HEK293 (cell line): ENCODE data around the gene HLA-DOB.

Experiments
- BCL11A ChIP-seq: fragments of 450-650 bp; formaldehyde crosslinking; IDR thresholded peaks from 2 replicates; pipeline ENCODE4 v1.5.1; 2016; ENCODE audit warnings: low read depth, missing biosample characterization, missing genetic modification characterization
- IKZF3 ChIP-seq: fragments of 450-650 bp; IDR thresholded peaks from 2 replicates; pipeline ENCODE4 v1.5.0; 2018; ENCODE audit warnings: missing biosample characterization, mild to moderate bottlenecking, missing genetic modification characterization, moderate library complexity
- PATZ1 ChIP-seq: fragments of 450-650 bp; formaldehyde crosslinking; IDR thresholded peaks from 2 replicates; pipeline ENCODE4 v1.5.1; 2016; ENCODE audit warnings: missing biosample characterization, missing genetic modification characterization
- REPIN1 ChIP-seq: fragments of 450-650 bp; formaldehyde crosslinking; IDR thresholded peaks from 2 replicates; pipeline ENCODE4 v1.5.1; 2017; ENCODE audit warnings: missing biosample characterization, missing genetic modification characterization, low read depth
- SALL2 ChIP-seq: fragments of 450-650 bp; formaldehyde crosslinking; IDR thresholded peaks from 2 replicates; pipeline ENCODE4 v1.5.0; 2017; ENCODE audit warnings: missing biosample characterization, mild to moderate bottlenecking, missing genetic modification characterization, borderline replicate concordance
- SP2 ChIP-seq: fragments of 450-650 bp; formaldehyde crosslinking; IDR thresholded peaks from 2 replicates; pipeline ENCODE4 v1.5.1; 2016; ENCODE audit warnings: missing biosample characterization, missing genetic modification characterization
- YY2 ChIP-seq: fragments of 450-650 bp; formaldehyde crosslinking; IDR thresholded peaks from 2 replicates; pipeline ENCODE4 v1.5.1; 2016; ENCODE audit warnings: missing biosample characterization, missing genetic modification characterization
- ZBTB20 ChIP-seq: fragments of 450-650 bp; formaldehyde crosslinking; IDR thresholded peaks from 2 replicates; pipeline ENCODE4 v1.5.1; 2016; ENCODE audit warnings: missing biosample characterization, missing genetic modification characterization
- ZFHX2 ChIP-seq: fragments of 450-650 bp; formaldehyde crosslinking; conservative IDR thresholded peaks from 2 replicates; pipeline ENCODE4 v1.5.1; 2016; ENCODE audit warnings: missing biosample characterization, missing genetic modification characterization
- ZNF140 ChIP-seq: fragments of 450-650 bp; formaldehyde crosslinking; IDR thresholded peaks from 2 replicates; pipeline ENCODE4 v1.5.1; 2016; ENCODE audit warnings: missing biosample characterization, missing genetic modification characterization
- ZNF202 ChIP-seq: fragments of 450-650 bp; formaldehyde crosslinking; IDR thresholded peaks from 2 replicates; pipeline ENCODE4 v1.5.1; 2016; ENCODE audit warnings: missing biosample characterization, missing genetic modification characterization, borderline replicate concordance
- ZNF221 ChIP-seq: fragments of 450-650 bp; formaldehyde crosslinking; IDR thresholded peaks from 2 replicates; pipeline ENCODE4 v1.5.1; 2017; ENCODE audit warnings: missing biosample characterization, missing genetic modification characterization, borderline replicate concordance
- ZNF239 ChIP-seq: fragments of 450-650 bp; formaldehyde crosslinking; IDR thresholded peaks from 2 replicates; pipeline ENCODE4 v1.5.1; 2016; ENCODE audit warnings: missing biosample characterization, missing genetic modification characterization
- ZNF26 ChIP-seq: fragments of 450-650 bp; formaldehyde crosslinking; IDR thresholded peaks from 2 replicates; pipeline ENCODE4 v1.5.1; 2016; ENCODE audit warnings: missing biosample characterization, missing genetic modification characterization
- ZNF324 ChIP-seq: fragments of 450-650 bp; formaldehyde crosslinking; IDR thresholded peaks from 2 replicates; pipeline ENCODE4 v1.5.1; 2016; ENCODE audit warnings: missing biosample characterization, missing genetic modification characterization
- ZNF350 ChIP-seq: fragments of 450-650 bp; formaldehyde crosslinking; IDR thresholded peaks from 2 replicates; pipeline ENCODE4 v1.5.0; 2017; ENCODE audit warnings: missing biosample characterization, mild to moderate bottlenecking, missing genetic modification characterization
- ZNF362 ChIP-seq: fragments of 450-650 bp; formaldehyde crosslinking; IDR thresholded peaks from 2 replicates; pipeline ENCODE4 v1.5.1; 2016; ENCODE audit warnings: missing biosample characterization, missing genetic modification characterization
- ZNF426 ChIP-seq: fragments of 450-650 bp; formaldehyde crosslinking; IDR thresholded peaks from 2 replicates; pipeline ENCODE4 v1.5.1; 2017; ENCODE audit warnings: missing biosample characterization, missing genetic modification characterization, mild to moderate bottlenecking, inconsistent platforms, moderate library complexity
- ZNF473 ChIP-seq: fragments of 450-650 bp; formaldehyde crosslinking; IDR thresholded peaks from 2 replicates; pipeline ENCODE4 v1.5.1; 2017; ENCODE audit warnings: missing biosample characterization, missing genetic modification characterization
- ZNF510 ChIP-seq: fragments of 450-650 bp; formaldehyde crosslinking; IDR thresholded peaks from 2 replicates; pipeline ENCODE4 v1.5.1; 2018; ENCODE audit warnings: mild to moderate bottlenecking, missing genetic modification characterization, missing biosample characterization; ENCODE audit not compliant: insufficient replicate concordance
- ZNF544 ChIP-seq: fragments of 450-650 bp; formaldehyde crosslinking; IDR thresholded peaks from 2 replicates; pipeline ENCODE4 v1.5.0; 2017; ENCODE audit warnings: missing biosample characterization, missing genetic modification characterization
- ZNF561 ChIP-seq: fragments of 450-650 bp; IDR thresholded peaks from 2 replicates; pipeline ENCODE4 v1.5.1; 2018; ENCODE audit warnings: missing biosample characterization, missing genetic modification characterization, borderline replicate concordance
- ZNF571 ChIP-seq: fragments of 450-650 bp; formaldehyde crosslinking; IDR thresholded peaks from 2 replicates; pipeline ENCODE4 v1.5.0; 2017; ENCODE audit warnings: missing biosample characterization, missing genetic modification characterization
- ZNF610 ChIP-seq: fragments of 450-650 bp; formaldehyde crosslinking; IDR thresholded peaks from 2 replicates; pipeline ENCODE4 v1.5.1; 2016; ENCODE audit warnings: missing biosample characterization, missing genetic modification characterization, borderline replicate concordance
- ZNF623 ChIP-seq: fragments of 450-650 bp; formaldehyde crosslinking; IDR thresholded peaks from 2 replicates; pipeline ENCODE4 v1.5.1; 2016; ENCODE audit warnings: missing biosample characterization, missing genetic modification characterization
- ZNF624 ChIP-seq: fragments of 450-650 bp; formaldehyde crosslinking; IDR thresholded peaks from 2 replicates; pipeline ENCODE4 v1.5.1; 2017; ENCODE audit warnings: missing biosample characterization, missing genetic modification characterization
- ZNF626 ChIP-seq: fragments of 450-650 bp; sonication (Bioruptor Pico); formaldehyde crosslinking; IDR thresholded peaks from 2 replicates; pipeline ENCODE4 v1.5.1; 2018; ENCODE audit warnings: missing biosample characterization, missing genetic modification characterization, inconsistent platforms
- ZNF747 ChIP-seq: fragments of 450-650 bp; formaldehyde crosslinking; IDR thresholded peaks from 2 replicates; pipeline ENCODE4 v1.5.1; 2016; ENCODE audit warnings: missing biosample characterization, missing genetic modification characterization
- ZNF791 ChIP-seq: fragments of 450-650 bp; formaldehyde crosslinking; IDR thresholded peaks from 2 replicates; pipeline ENCODE4 v1.5.1; 2016; ENCODE audit warnings: missing biosample characterization, missing genetic modification characterization
- ZNF792 ChIP-seq: fragments of 450-650 bp; formaldehyde crosslinking; IDR thresholded peaks from 2 replicates; pipeline ENCODE4 v1.5.1; 2016; ENCODE audit warnings: missing biosample characterization, missing genetic modification characterization
- ZNF830 ChIP-seq: fragments of 450-650 bp; IDR thresholded peaks from 2 replicates; pipeline ENCODE4 v1.5.0; 2018; ENCODE audit warnings: missing biosample characterization, missing genetic modification characterization, low read depth, mild to moderate bottlenecking, moderate library complexity
- TF ChIP-seq, protein P1 (sequence below): fragments of 450-650 bp; formaldehyde crosslinking; IDR thresholded peaks from 2 replicates; pipeline ENCODE4 v1.5.1; 2016; ENCODE audit warnings: missing biosample characterization, missing genetic modification characterization
- TF ChIP-seq, protein P2 (sequence below): IDR thresholded peaks from 2 replicates; pipeline ENCODE4 v1.6.1; 2011; ENCODE audit warnings: mild to moderate bottlenecking, low read depth, low read length, borderline replicate concordance

HLA-DOB gene

DNA sequence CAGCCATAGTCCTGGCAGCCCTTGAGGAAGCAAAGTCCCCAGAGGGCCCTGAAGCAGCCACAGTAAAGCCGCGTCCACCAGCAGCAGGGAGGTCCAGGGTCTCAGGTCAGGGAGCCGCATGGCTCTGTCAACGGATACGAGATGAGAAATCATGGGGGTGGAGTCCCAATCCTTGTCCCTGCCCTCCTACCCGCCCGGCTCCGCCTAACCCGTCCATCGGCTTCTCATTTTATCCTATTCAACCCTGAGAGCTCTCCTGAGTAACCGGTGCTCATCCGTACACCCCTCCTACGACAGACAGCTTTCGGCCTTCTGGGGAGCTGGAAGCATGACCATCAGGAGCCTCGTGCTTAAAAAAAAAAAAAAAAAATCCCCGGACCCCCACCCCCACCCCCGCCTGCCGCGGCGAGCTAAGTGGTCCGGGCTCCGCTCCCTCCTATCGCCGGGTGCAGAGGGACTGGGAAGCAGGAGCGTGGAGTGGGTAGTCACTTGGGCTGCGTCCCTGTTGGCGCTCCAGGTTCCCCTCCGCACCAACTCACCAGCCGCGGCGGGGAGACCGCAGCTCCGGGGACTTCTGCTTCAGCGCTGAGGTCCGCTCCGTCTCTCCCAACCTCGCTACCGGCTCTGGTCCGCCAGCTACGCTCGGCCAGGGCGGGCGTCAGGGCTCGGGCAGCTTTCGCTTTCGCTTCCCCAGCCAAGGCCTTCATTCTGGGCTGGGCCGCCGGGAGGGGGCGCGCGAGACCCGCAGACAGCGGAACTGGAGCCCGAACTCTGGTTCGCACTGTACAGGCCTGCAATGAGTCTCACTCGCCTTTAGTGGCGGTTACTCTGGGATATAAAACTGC lies 21.5 kb upstream of the HLA-DOB start, which contains the start of gene TAP2 (continued):
- no peak for TF ChIP-seq ZNF221 (tag by site-specific recombination)
- no peak for TF ChIP-seq ZNF473 (tag by site-specific recombination)
- no peak for TF ChIP-seq ZNF624 (tag by site-specific recombination)
- TF ChIP-seq ZNF747 (tag by site-specific recombination), result no peak
- TF ChIP-seq SP2 (tag by site-specific recombination), result peak; percentile 15; the same call in 1 of the 2 replicates
- TF ChIP-seq ZNF362 (tag by site-specific recombination), result no peak; the same call in 1 of the 2 replicates
- TF ChIP-seq ZNF510 (tag by site-specific recombination), result no peak
- TF ChIP-seq ZNF140 (tag by site-specific recombination), result no peak
- TF ChIP-seq, protein P1, sequence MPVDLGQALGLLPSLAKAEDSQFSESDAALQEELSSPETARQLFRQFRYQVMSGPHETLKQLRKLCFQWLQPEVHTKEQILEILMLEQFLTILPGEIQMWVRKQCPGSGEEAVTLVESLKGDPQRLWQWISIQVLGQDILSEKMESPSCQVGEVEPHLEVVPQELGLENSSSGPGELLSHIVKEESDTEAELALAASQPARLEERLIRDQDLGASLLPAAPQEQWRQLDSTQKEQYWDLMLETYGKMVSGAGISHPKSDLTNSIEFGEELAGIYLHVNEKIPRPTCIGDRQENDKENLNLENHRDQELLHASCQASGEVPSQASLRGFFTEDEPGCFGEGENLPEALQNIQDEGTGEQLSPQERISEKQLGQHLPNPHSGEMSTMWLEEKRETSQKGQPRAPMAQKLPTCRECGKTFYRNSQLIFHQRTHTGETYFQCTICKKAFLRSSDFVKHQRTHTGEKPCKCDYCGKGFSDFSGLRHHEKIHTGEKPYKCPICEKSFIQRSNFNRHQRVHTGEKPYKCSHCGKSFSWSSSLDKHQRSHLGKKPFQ, result no peak
- TF ChIP-seq BCL11A (tag by site-specific recombination), result no peak
- TF ChIP-seq ZNF239 (tag by site-specific recombination), result no peak
- no peak for TF ChIP-seq ZNF830
- peak; percentile 70 for TF ChIP-seq ZNF324 (tag by site-specific recombination)
- no peak for TF ChIP-seq IKZF3 (tag by site-specific recombination)
- TF ChIP-seq, protein P2, sequence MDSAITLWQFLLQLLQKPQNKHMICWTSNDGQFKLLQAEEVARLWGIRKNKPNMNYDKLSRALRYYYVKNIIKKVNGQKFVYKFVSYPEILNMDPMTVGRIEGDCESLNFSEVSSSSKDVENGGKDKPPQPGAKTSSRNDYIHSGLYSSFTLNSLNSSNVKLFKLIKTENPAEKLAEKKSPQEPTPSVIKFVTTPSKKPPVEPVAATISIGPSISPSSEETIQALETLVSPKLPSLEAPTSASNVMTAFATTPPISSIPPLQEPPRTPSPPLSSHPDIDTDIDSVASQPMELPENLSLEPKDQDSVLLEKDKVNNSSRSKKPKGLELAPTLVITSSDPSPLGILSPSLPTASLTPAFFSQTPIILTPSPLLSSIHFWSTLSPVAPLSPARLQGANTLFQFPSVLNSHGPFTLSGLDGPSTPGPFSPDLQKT, result no peak
- no peak for TF ChIP-seq ZNF571 (tag by site-specific recombination)
- TF ChIP-seq REPIN1 (tag by site-specific recombination), result no peak
- 0 out of 2 replicates have a peak, but pooled peaks have one; percentile 64 for TF ChIP-seq ZNF561 (tag by site-specific recombination)
- no peak for TF ChIP-seq ZNF792
- TF ChIP-seq ZNF202, result no peak
- no peak for TF ChIP-seq ZNF610 (tag by site-specific recombination)
- no peak for TF ChIP-seq ZNF426 (tag by site-specific recombination)
- no peak for TF ChIP-seq ZNF626 (tag by site-specific recombination)
- TF ChIP-seq ZBTB20 (tag by site-specific recombination), result peak; percentile 59; the same call in 1 of the 2 replicates
- TF ChIP-seq ZNF350 (tag by site-specific recombination), result no peak
- TF ChIP-seq ZNF791 (tag by site-specific recombination), result no peak
- no peak for TF ChIP-seq ZFHX2 (tag by site-specific recombination)
- peak; percentile 35 for TF ChIP-seq PATZ1 (tag by site-specific recombination)
- no peak; the same call in 1 of the 2 replicates for TF ChIP-seq ZNF623
- no peak for TF ChIP-seq SALL2 (tag by site-specific recombination)
- TF ChIP-seq ZNF544, result no peak
- no peak for TF ChIP-seq ZNF26 (tag by site-specific recombination)
- TF ChIP-seq YY2, result no peak
